ENCODE results near the gene SOX8.

GRCh38 chr16:998211-998610 is 16.6 kb downstream of the SOX8 start:
- TF ChIP-seq TEAD4 (IDR thresholded peaks at IDR 0.05): no peak
- TF ChIP-seq TAF1 (IDR thresholded peaks at IDR 0.05; ENCODE audit: low read depth): no peak
- TF ChIP-seq NFIC (IDR thresholded peaks at IDR 0.05): no peak
- no peak for TF ChIP-seq TCF12 (IDR thresholded peaks at IDR 0.05; ENCODE audit: low read depth)
- no peak for TF ChIP-seq CREB1 (IDR thresholded peaks at IDR 0.05; ENCODE audit: low read depth)
- no peak for TF ChIP-seq FOXM1 (IDR thresholded peaks at IDR 0.05; ENCODE audit: borderline replicate concordance, low read depth)
- no peak for TF ChIP-seq REST (IDR thresholded peaks at IDR 0.05; ENCODE audit: low read depth)
- TF ChIP-seq YY1 (IDR thresholded peaks at IDR 0.05; ENCODE audit: low read depth): no peak
- TF ChIP-seq MAX (IDR thresholded peaks at IDR 0.05): no peak
- TF ChIP-seq EGR1 (IDR thresholded peaks at IDR 0.05): no peak
- no peak for TF ChIP-seq EP300 (IDR thresholded peaks at IDR 0.05; ENCODE audit: borderline replicate concordance)
- no peak for TF ChIP-seq CEBPB (IDR thresholded peaks at IDR 0.05)

Data from Ishikawa (cell line).